Measurements from ENCODE around the gene TAAR8. TPM values are rescaled to one million over a fixed set of nuclear protein-coding genes. Genes with fewer than 3 reads are reported as not detected.

Gene TAAR8
- total and polyA plus RNA-seq, 2 donors (not counting 1 experiment from before 2014, with no cell fraction given): not detected

DNA sequence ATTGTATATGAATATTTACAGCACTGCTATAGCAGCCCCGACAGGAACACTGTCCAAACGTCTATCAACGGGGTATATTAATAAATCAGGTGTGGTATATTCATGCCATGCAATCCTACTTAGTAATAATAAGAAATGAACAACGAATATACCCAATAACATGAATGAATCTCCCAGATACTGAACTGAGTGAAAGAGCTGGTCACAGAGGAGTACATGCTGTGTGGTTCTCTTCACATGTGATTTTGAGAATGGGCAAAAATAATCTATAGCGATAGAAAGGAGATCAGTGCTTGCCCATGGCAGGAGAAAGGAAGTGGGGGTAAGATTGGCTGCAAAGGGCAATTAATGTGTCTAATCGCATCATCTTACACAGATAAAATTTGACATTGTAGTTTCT is 13.9 kb downstream of the TAAR8 start:
- no peaks in the 10 kb centered on the region for H3K79me2 ChIP-seq (ENCODE audit: control insufficient read depth, insufficient read depth, low read length)
- H3K4me1 ChIP-seq (ENCODE audit: control insufficient read depth in 2 of 2, insufficient read depth in 2 of 2, low read length in 2 of 2): no peaks in the 10 kb centered on the region
- ATAC-seq (ENCODE audit: low read depth) (no peak), DNase-seq (no peak)
- H3K27ac ChIP-seq (ENCODE audit: low read length in 2 of 2): no peak overlapping the region
- Mint-ChIP-seq H3K27me3 (peaks cover 32% of the 10 kb centered on the region), H3K9me3 (ENCODE audit: insufficient read depth) (no peaks in the 10 kb centered on the region), H3K27ac (no peak overlapping the region), H3K4me3 (no peak overlapping the region), H3K4me1 (no peaks in the 10 kb centered on the region)
- H3K27me3 ChIP-seq (replicated peaks in 1 of 4; ENCODE audit: control extremely low read depth in 1 of 4, control insufficient read depth in 3 of 4, insufficient read depth in 4 of 4, low read length in 3 of 4): peaks cover 0 to 4% (median 2%) of the 10 kb centered on the region in 4 experiments
- no peak overlapping the region for H2AFZ ChIP-seq (ENCODE audit: insufficient read depth, low read depth, low read length, poor library complexity, severe bottlenecking)
- intact Hi-C loops (cut with micrococcal nuclease): no loop called here
- no peaks in the 10 kb centered on the region for H3K36me3 ChIP-seq (replicated peaks in 1 of 2; ENCODE audit: control extremely low read depth in 1 of 2, control insufficient read depth in 1 of 2, extremely low read depth in 1 of 2, insufficient read depth in 2 of 2, low read length in 1 of 2)
- ChIA-PET POLR2A (no interaction called here), CTCF (no interaction called here)
- no peaks in the 10 kb centered on the region for H4K20me1 ChIP-seq (ENCODE audit: control insufficient read depth, insufficient read depth, low read length, poor library complexity, severe bottlenecking)
- H3K9ac ChIP-seq (ENCODE audit: low read length): no peak overlapping the region
- H3K4me3 ChIP-seq (ENCODE audit: control extremely low read depth in 1 of 5, extremely low read depth in 1 of 5, insufficient read depth in 1 of 5, low read depth in 2 of 5, low read length in 4 of 5): no peak overlapping the region
- no peaks in the 10 kb centered on the region for H3K9me3 ChIP-seq (ENCODE audit: control extremely low read depth in 1 of 3, control insufficient read depth in 2 of 3, insufficient read depth in 1 of 3, low read length in 2 of 3)
- WGBS (ENCODE audit: insufficient coverage): no CpG with 5 or more reads among the region's 6 CpGs
- no peak overlapping the region for H3K4me2 ChIP-seq (replicated peaks; ENCODE audit: low read depth, low read length, poor library complexity, severe bottlenecking)
- TF ChIP-seq EZH2 (IDR thresholded peaks at IDR 0.05; ENCODE audit: borderline replicate concordance, insufficient read depth, low read depth, low read length, poor library complexity, severe bottlenecking) (no peak), CTCF (IDR thresholded peaks at IDR 0.05) (no peak)

DNA sequence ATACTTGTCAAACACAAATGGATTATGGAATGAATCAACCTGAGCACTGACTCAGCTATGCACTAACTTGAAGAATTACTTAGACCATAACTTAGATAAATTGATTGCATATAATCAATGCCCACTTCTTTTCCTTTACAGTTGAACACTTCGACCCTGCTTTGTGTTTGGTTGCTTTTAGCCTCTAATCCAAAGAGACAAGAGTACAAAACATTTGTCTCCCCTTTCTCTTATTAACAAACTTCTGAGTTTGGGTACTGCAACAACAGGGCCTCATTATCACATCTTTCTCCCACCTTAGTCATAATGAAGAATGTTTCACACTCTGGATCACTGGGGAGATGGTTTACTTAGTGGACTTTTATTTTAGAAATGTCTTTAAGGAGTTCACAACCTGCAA is 15.1 kb downstream of the TAAR8 start:
- Histone ChIP-seq H3K9me3 (ENCODE audit: control extremely low read depth in 1 of 3, control insufficient read depth in 2 of 3, insufficient read depth in 1 of 3, low read length in 2 of 3) (no peaks in the 10 kb centered on the region), H3K4me3 (ENCODE audit: control extremely low read depth in 1 of 5, extremely low read depth in 1 of 5, insufficient read depth in 1 of 5, low read depth in 2 of 5, low read length in 4 of 5) (no peak overlapping the region), H3K9ac (ENCODE audit: low read length) (no peak overlapping the region), H3K27me3 (replicated peaks in 1 of 4; ENCODE audit: control extremely low read depth in 1 of 4, control insufficient read depth in 3 of 4, insufficient read depth in 4 of 4, low read length in 3 of 4) (peaks cover 0 to 7% (median 5%) of the 10 kb centered on the region in 4 experiments), H3K27ac (ENCODE audit: low read length in 2 of 2) (no peak overlapping the region), H4K20me1 (ENCODE audit: control insufficient read depth, insufficient read depth, low read length, poor library complexity, severe bottlenecking) (no peaks in the 10 kb centered on the region), H3K36me3 (replicated peaks in 1 of 2; ENCODE audit: control extremely low read depth in 1 of 2, control insufficient read depth in 1 of 2, extremely low read depth in 1 of 2, insufficient read depth in 2 of 2, low read length in 1 of 2) (no peaks in the 10 kb centered on the region), H3K4me1 (ENCODE audit: control insufficient read depth in 2 of 2, insufficient read depth in 2 of 2, low read length in 2 of 2) (no peaks in the 10 kb centered on the region), H2AFZ (ENCODE audit: insufficient read depth, low read depth, low read length, poor library complexity, severe bottlenecking) (no peak overlapping the region), H3K4me2 (replicated peaks; ENCODE audit: low read depth, low read length, poor library complexity, severe bottlenecking) (no peak overlapping the region), H3K79me2 (ENCODE audit: control insufficient read depth, insufficient read depth, low read length) (no peaks in the 10 kb centered on the region)
- 100% methylated on average over 1 of the region's 1 CpG for WGBS (ENCODE audit: insufficient coverage)
- Mint-ChIP-seq H3K4me3 (no peak overlapping the region), H3K4me1 (no peaks in the 10 kb centered on the region), H3K9me3 (ENCODE audit: insufficient read depth) (no peaks in the 10 kb centered on the region), H3K27ac (no peak overlapping the region), H3K27me3 (peaks cover 39% of the 10 kb centered on the region)
- ChIA-PET CTCF (no interaction called here), POLR2A (no interaction called here)
- intact Hi-C loops (cut with micrococcal nuclease): no loop called here
- no peak for DNase-seq
- no peak for TF ChIP-seq EZH2 (IDR thresholded peaks at IDR 0.05; ENCODE audit: borderline replicate concordance, insufficient read depth, low read depth, low read length, poor library complexity, severe bottlenecking)
- TF ChIP-seq CTCF (IDR thresholded peaks at IDR 0.05): no peak
- ATAC-seq (ENCODE audit: low read depth): no peak

Data from B cell (primary cell).